HepG2 (cell line): ENCODE data around the gene GPX2. TPM values are rescaled to one million over a fixed set of nuclear protein-coding genes. Genes with fewer than 3 reads are reported as not detected.
A peak's percentile ranks its signal among the peaks of the same experiment; 100 is the strongest.

ENCODE experiments used
- ATAC-seq: fragments of 200-7000 bp; cut with Tn5 transposase; 3 replicates; pipeline ENCODE4 v1.9.1; 2020; ENCODE audit warnings: mild to moderate bottlenecking, moderate library complexity
- BruUV-seq: library from RNA; stranded (reverse); fragments of 400-500 nt; replicated peaks from 2 replicates; lab custom pipeline; 2021; lab: Mats Ljungman, UMichigan
- CTCF ChIA-PET: fragments of 300-600 bp; formaldehyde crosslinking; extraction: SDS; loops from one replicate; lab custom pipeline; 2021; ENCODE audit warnings: low total read pairs, inconsistent platforms, low intra/inter-chr PET ratio; lab: Yijun Ruan, JAX
- POLR2A ChIA-PET: fragments of 350-600 bp; sonication (Branson Sonifier 250); formaldehyde crosslinking; loops from one replicate; lab custom pipeline; 2020; ENCODE audit warnings: antibody characterized with exemption, inconsistent platforms; lab: Yijun Ruan, JAX
- DNase-seq: peaks from one replicate; pipeline ENCODE4 v3.0.0-alpha.2; 2015; ENCODE audit warnings: low spot score
- FAIRE-seq: peaks from 3 replicates; lab custom pipeline; 2011; peaks lifted over from hg19 to GRCh38; lab: Jason Lieb, UNC
- H2AFZ ChIP-seq: one replicate; pipeline ENCODE4 v1.6.1; 2011; ENCODE audit warnings: low read length, inconsistent platforms
- H3K27ac ChIP-seq: fragments of 300-600 bp; 3 replicates; pipeline ENCODE4 v1.8.0; 2011; ENCODE audit warnings: mixed run types, mild to moderate bottlenecking, mixed read lengths, low read length, inconsistent platforms; ENCODE audit not compliant: insufficient read depth; ENCODE audit errors: extremely low read length
- H3K27me3 ChIP-seq, 2 experiments: fragments of 200-600 bp in 1 of 2; 2 replicates in 1 of 2; 3 replicates in 1 of 2; pipeline versions ENCODE4 v1.6.0 to v1.8.0; 2011; ENCODE audit warnings: low read length in 2 of 2, mild to moderate bottlenecking in 2 of 2, moderate library complexity in 2 of 2, inconsistent platforms in 1 of 2; ENCODE audit not compliant: insufficient read depth in 2 of 2, control insufficient read depth in 1 of 2
- H3K36me3 ChIP-seq, 2 experiments: fragments of 200-600 bp in 1 of 2; replicated peaks in 1 of 2; 2 replicates in 1 of 2; 3 replicates in 1 of 2; pipeline versions ENCODE4 v1.5.1 to v1.8.0; 2011; ENCODE audit warnings: low read length in 2 of 2, inconsistent platforms in 1 of 2; ENCODE audit not compliant: insufficient read depth in 2 of 2, control insufficient read depth in 1 of 2
- H3K4me1 ChIP-seq: 2 replicates; pipeline ENCODE4 v1.5.1; 2012; ENCODE audit warnings: low read length, inconsistent platforms; ENCODE audit not compliant: insufficient read depth
- H3K4me2 ChIP-seq: 2 replicates; pipeline ENCODE4 v1.6.0; 2011; ENCODE audit warnings: low read depth, low read length, inconsistent platforms
- H3K4me3 ChIP-seq, 3 experiments: fragments of 200-600 bp in 1 of 3; sonication (generic), shearing (Covaris generic) in 1 of 3; replicated peaks in 1 of 3; 2 replicates each; pipeline ENCODE4 v1.5.1; 2011 to 2016; ENCODE audit warnings: low read length in 3 of 3, inconsistent platforms in 2 of 3, low read depth in 2 of 3, mild to moderate bottlenecking in 2 of 3, control low read depth in 1 of 3, mixed read lengths in 1 of 3; ENCODE audit not compliant: insufficient read depth in 1 of 3
- H3K79me2 ChIP-seq: one replicate; pipeline ENCODE4 v1.6.1; 2011; ENCODE audit warnings: low read length, inconsistent platforms; ENCODE audit not compliant: insufficient read depth
- H3K9ac ChIP-seq: 2 replicates; pipeline ENCODE4 v1.6.0; 2011; ENCODE audit warnings: mild to moderate bottlenecking, low read depth, low read length, inconsistent platforms; ENCODE audit not compliant: insufficient read depth
- H3K9me3 ChIP-seq: 2 replicates; pipeline ENCODE4 v1.5.1; 2012; ENCODE audit warnings: mild to moderate bottlenecking, low read length
- H4K20me1 ChIP-seq: 2 replicates; pipeline ENCODE4 v1.6.0; 2011; ENCODE audit warnings: inconsistent platforms, mild to moderate bottlenecking, low read length, moderate library complexity; ENCODE audit not compliant: insufficient read depth
- ARID5B ChIP-seq: IDR thresholded peaks from 2 replicates; pipeline ENCODE4 v1.4.0; 2020; ENCODE audit warnings: mild to moderate bottlenecking, missing genetic modification reagents
- CREB1 ChIP-seq, 2 experiments: fragments of 450-650 bp in 1 of 2; IDR thresholded peaks; 2 replicates each; pipeline ENCODE4 v1.6.1; 2016 to 2017; ENCODE audit warnings: control low read depth in 1 of 2, mild to moderate bottlenecking in 1 of 2, missing compliant biosample characterization in 1 of 2, missing genetic modification characterization in 1 of 2
- FOSL2 ChIP-seq: sonication (generic); formaldehyde crosslinking; IDR thresholded peaks from 2 replicates; pipeline ENCODE4 v1.4.0; 2020; ENCODE audit warnings: missing genetic modification reagents
- HNF1A ChIP-seq, 2 experiments: sonication (generic) in 1 of 2; formaldehyde crosslinking in 1 of 2; IDR thresholded peaks; 2 replicates each; pipeline versions ENCODE4 v1.4.0 to v1.6.1; 2016 to 2020; ENCODE audit warnings: borderline replicate concordance in 1 of 2, low read depth in 1 of 2, mild to moderate bottlenecking in 1 of 2, missing genetic modification reagents in 1 of 2
- MIXL1 ChIP-seq: IDR thresholded peaks from 2 replicates; pipeline ENCODE4 v1.6.1; 2016
- SOX6 ChIP-seq, 2 experiments: fragments of 450-650 bp in 1 of 2; sonication (generic) in 1 of 2; formaldehyde crosslinking in 1 of 2; IDR thresholded peaks; 2 replicates each; pipeline versions ENCODE4 v1.4.0 to v1.6.1; 2017 to 2020; ENCODE audit warnings: antibody characterized with exemption in 1 of 2, mild to moderate bottlenecking in 1 of 2, missing genetic modification reagents in 1 of 2
- ZFAT ChIP-seq: sonication (generic); formaldehyde crosslinking; conservative IDR thresholded peaks from 2 replicates; pipeline ENCODE4 v1.8.1; 2023; ENCODE audit warnings: missing genetic modification reagents, inconsistent platforms
- ZNF557 ChIP-seq: sonication (generic); formaldehyde crosslinking; IDR thresholded peaks from 2 replicates; pipeline ENCODE4 v1.4.0; 2020; ENCODE audit warnings: missing genetic modification reagents
- whole genome bisulfite sequencing: methylation state at CpG from one replicate; pipeline ENCODE4 v1.1.6; 2017; ENCODE audit warnings: low lambda C conversion rate; 5-methylcytosine and 5-hydroxymethylcytosine counted together
- in situ Hi-C: cut with HindIII; loops from 2 replicates; pipeline ENCODE4 v1.10.0; 2017; ENCODE audit warnings: low pct_unique_long_range_greater_than_20kb; ENCODE audit not compliant: extremely low pct_ligation_motif_present
- intact Hi-C: fragments of 100-400 bp; cut with micrococcal nuclease; formaldehyde crosslinking; loops from one replicate; pipeline ENCODE4 v1.10.0; 2022; ENCODE audit not compliant: unreplicated experiment
- polyA plus RNA-seq, 8 experiments: library from polyadenylated mRNA; depleted of rRNA in 3 of 8; stranded (reverse) in 7 of 8; unstranded in 1 of 8; fragments of >200 nt; fragmentation: Illumina TruSeq in 4 of 8; extraction: Trizol in 4 of 8; gene quantifications; 2 replicates each; pipeline versions ENCODE4 v1.2.1 to v1.2.3, GENCODE V29; 2011 to 2016; ENCODE audit warnings: low read depth in 4 of 8, missing spikeins in 1 of 8, mixed read lengths in 1 of 8; ENCODE audit not compliant: insufficient read depth in 1 of 8
- total RNA-seq, 5 experiments: library from RNA; depleted of rRNA; stranded (reverse); fragments of >200 nt; fragmentation: Illumina TruSeq; extraction: Trizol; gene quantifications; 2 replicates each; pipeline ENCODE4 v1.2.3, GENCODE V29; 2016; ENCODE audit warnings: low read depth in 1 of 5

The GPX2 gene
- total and polyA plus RNA-seq, 2 of the 13 experiments (the other 11 are each of a cell fraction or from before 2014, with no cell fraction given), result 526 to 674 TPM

GRCh38 chr14:64979336-64980074 lies 37.0 kb upstream of the GPX2 start:
- ChIA-PET POLR2A (interaction anchor here (0.9 to 1.0 kb wide), 2 partner anchors 31 to 38 kb away, joined by 3 read pairs; no protein-coding TSS in a partner anchor), CTCF (no interaction called here)
- WGBS, result 66% methylated on average over 5 of the region's 5 CpGs
- intact Hi-C loops, result loop anchor here (5.0 kb wide), 1 partner anchor 177 kb away; no protein-coding TSS in a partner anchor
- H3K9ac ChIP-seq, result peak overlapping the region; percentile 1; the same call in 1 of the 2 replicates
- H3K27me3 ChIP-seq, result no peaks in the 10 kb centered on the region
- peak overlapping the region; percentile 20 for H3K27ac ChIP-seq
- BruUV-seq, result no TSS peak
- no peak overlapping the region for H3K4me3 ChIP-seq
- no peaks in the 10 kb centered on the region for H3K9me3 ChIP-seq
- H2AFZ ChIP-seq, result no peak overlapping the region
- FAIRE-seq (no peak), ATAC-seq (peak; percentile 60), DNase-seq (no peak)
- no peaks in the 10 kb centered on the region for H3K79me2 ChIP-seq
- TF ChIP-seq CREB1 (IDR thresholded peaks at IDR 0.05), result no peak
- TF ChIP-seq CREB1 (CRISPR knock-in tag; IDR thresholded peaks at IDR 0.05), result no peak
- TF ChIP-seq ARID5B (CRISPR knock-in tag), result peak; percentile 26; the same call in 1 of the 2 replicates
- peak; percentile 17; the same call in 1 of the 2 replicates for TF ChIP-seq HNF1A (IDR thresholded peaks at IDR 0.05; ENCODE audit: low read depth)
- no peak for TF ChIP-seq HNF1A (CRISPR knock-in tag; IDR thresholded peaks at IDR 0.05; ENCODE audit: borderline replicate concordance)
- TF ChIP-seq MIXL1, result 0 out of 2 replicates have a peak, but pooled peaks have one; percentile 53
- no peak for TF ChIP-seq SOX6 (IDR thresholded peaks at IDR 0.05)
- TF ChIP-seq SOX6 (CRISPR knock-in tag; IDR thresholded peaks at IDR 0.05), result no peak
- peak; percentile 25; the same call in 1 of the 2 replicates for TF ChIP-seq FOSL2 (CRISPR knock-in tag)
- no peak for TF ChIP-seq ZFAT (CRISPR knock-in tag)
- no peak for TF ChIP-seq ZNF557 (CRISPR knock-in tag)
- H3K4me2 ChIP-seq, result peak overlapping the region; percentile 5
- in situ Hi-C loops, result loop anchor here (10.0 kb wide), 1 partner anchor 155 kb away; no protein-coding TSS in a partner anchor
- no peaks in the 10 kb centered on the region for H4K20me1 ChIP-seq
- no peaks in the 10 kb centered on the region for H3K36me3 ChIP-seq
- peaks cover 39% of the 10 kb centered on the region for H3K4me1 ChIP-seq
